Esophagus muscularis mucosa (tissue), 4 donors: ENCODE data around the gene FUT8. TPM values are rescaled to one million over a fixed set of nuclear protein-coding genes. Genes with fewer than 3 reads are reported as not detected.

Experiments used
- DNase-seq: peaks from one replicate; pipeline ENCODE4 v3.0.0-alpha.2; 2017; ENCODE audit errors: extremely low spot score
- H3K27ac ChIP-seq, 4 donors: fragments of 200-600 bp; sonication (generic); replicated peaks in 1 of 4; 1 replicate in 3 of 4; 2 replicates in 1 of 4; pipeline ENCODE4 v1.5.1; 2016 to 2019; ENCODE audit warnings: mild to moderate bottlenecking in 1 of 4
- H3K27me3 ChIP-seq, 4 donors: fragments of 200-600 bp; sonication (generic); one replicate each; pipeline versions ENCODE4 v1.5.1 to v1.6.0; 2016 to 2019
- H3K36me3 ChIP-seq, 4 donors: fragments of 200-600 bp; sonication (generic); one replicate each; pipeline ENCODE4 v1.5.1; 2016 to 2019
- H3K4me1 ChIP-seq, 4 donors: fragments of 200-600 bp; sonication (generic); one replicate each; pipeline ENCODE4 v1.5.1; 2016 to 2019
- H3K4me3 ChIP-seq, 4 donors: fragments of 200-600 bp; sonication (generic); 1 replicate in 2 of 4; 2 replicates in 2 of 4; pipeline ENCODE4 v1.5.1; 2016 to 2019; ENCODE audit warnings: mild to moderate bottlenecking in 4 of 4, moderate library complexity in 1 of 4
- H3K9me3 ChIP-seq, 4 donors: fragments of 200-600 bp; sonication (generic); 1 replicate in 3 of 4; 2 replicates in 1 of 4; pipeline ENCODE4 v1.5.1; 2016 to 2019
- EP300 ChIP-seq: sonication (generic); formaldehyde crosslinking; IDR thresholded peaks from one replicate; pipeline ENCODE4 v1.6.1; 2017; ENCODE audit warnings: antibody characterized with exemption
- POLR2A ChIP-seq: fragments of 450-650 bp; IDR thresholded peaks from one replicate; pipeline ENCODE4 v1.6.1; 2017; ENCODE audit warnings: antibody characterized with exemption, moderate library complexity, mild to moderate bottlenecking, low read depth
- POLR2AphosphoS5 ChIP-seq, 2 donors: sonication (generic); formaldehyde crosslinking; IDR thresholded peaks; one replicate each; pipeline ENCODE4 v1.6.1; 2017; ENCODE audit warnings: antibody characterized with exemption in 2 of 2
- WGBS: methylation state at CpG from one replicate; pipeline ENCODE4 v1.1.5; 2018; 5-methylcytosine and 5-hydroxymethylcytosine counted together
- intact Hi-C: fragments of 100-400 bp; cut with DNase I; formaldehyde crosslinking; loops from one replicate; pipeline ENCODE4 v1.15.1; 2023
- total RNA-seq, 4 donors: library from RNA; depleted of rRNA; stranded (reverse); fragments of >200 nt; gene quantifications; one replicate each; pipeline versions ENCODE4 v1.1.0 to v1.2.1, GENCODE V29; 2016
- TF ChIP-seq, protein P1 (sequence below), 3 experiments: fragments of 200-600 bp in 2 of 3; fragments of 450-650 bp in 1 of 3; sonication (generic) in 2 of 3; IDR thresholded peaks; one replicate each; pipeline ENCODE4 v1.5.1; 2017 to 2019; ENCODE audit warnings: antibody characterized with exemption in 3 of 3, mild to moderate bottlenecking in 2 of 3, moderate library complexity in 1 of 3

Gene FUT8
- total RNA-seq, 4 donors from 2014 or later, result 12.8 to 22.2 (median 20.1) TPM

DNA sequence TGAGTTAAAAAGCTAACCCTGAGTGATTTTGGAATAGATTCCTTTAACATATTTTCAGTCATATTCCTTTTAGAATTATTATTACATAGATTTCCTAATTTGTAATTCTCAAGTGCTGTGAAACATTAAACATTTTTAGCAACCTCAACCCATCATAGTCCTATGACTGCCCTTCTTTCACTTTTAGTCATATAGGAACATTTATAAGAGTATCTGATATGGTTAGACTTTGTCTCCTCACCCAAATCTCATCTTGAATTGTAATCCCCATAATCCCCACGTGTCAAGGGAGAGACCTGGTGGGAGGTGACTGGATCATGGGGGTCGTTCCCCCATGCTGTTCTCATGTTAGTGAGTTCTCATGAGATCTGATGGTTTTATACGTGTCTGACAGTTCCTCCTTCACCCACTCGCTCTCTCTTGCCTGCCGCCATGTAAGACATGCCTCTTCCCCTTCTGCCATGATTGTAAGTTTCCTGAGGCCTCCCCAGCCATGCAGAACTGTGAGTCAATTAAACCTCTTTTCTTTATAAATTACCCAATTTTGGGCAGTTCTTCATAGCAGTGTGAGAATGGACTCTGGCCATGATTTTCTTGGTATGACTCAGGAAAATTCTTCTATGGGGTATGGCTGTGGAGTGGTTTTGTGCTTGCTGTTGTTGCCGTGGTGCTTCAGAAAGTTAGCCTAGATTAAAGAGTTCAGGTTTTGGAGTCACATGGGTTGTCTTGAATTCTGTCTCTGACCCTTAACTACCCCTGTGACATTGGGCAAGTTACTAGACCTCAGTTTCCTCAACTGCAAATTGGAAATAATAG lies 83.9 kb downstream of the FUT8 start:
- no peak overlapping the region for H3K4me3 ChIP-seq
- no peaks in the 10 kb centered on the region for H3K9me3 ChIP-seq
- DNase-seq, result no peak
- no peak for TF ChIP-seq POLR2A
- TF ChIP-seq, protein P1, sequence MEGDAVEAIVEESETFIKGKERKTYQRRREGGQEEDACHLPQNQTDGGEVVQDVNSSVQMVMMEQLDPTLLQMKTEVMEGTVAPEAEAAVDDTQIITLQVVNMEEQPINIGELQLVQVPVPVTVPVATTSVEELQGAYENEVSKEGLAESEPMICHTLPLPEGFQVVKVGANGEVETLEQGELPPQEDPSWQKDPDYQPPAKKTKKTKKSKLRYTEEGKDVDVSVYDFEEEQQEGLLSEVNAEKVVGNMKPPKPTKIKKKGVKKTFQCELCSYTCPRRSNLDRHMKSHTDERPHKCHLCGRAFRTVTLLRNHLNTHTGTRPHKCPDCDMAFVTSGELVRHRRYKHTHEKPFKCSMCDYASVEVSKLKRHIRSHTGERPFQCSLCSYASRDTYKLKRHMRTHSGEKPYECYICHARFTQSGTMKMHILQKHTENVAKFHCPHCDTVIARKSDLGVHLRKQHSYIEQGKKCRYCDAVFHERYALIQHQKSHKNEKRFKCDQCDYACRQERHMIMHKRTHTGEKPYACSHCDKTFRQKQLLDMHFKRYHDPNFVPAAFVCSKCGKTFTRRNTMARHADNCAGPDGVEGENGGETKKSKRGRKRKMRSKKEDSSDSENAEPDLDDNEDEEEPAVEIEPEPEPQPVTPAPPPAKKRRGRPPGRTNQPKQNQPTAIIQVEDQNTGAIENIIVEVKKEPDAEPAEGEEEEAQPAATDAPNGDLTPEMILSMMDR (IDR thresholded peaks at IDR 0.05), result no peak
- TF ChIP-seq POLR2AphosphoS5 (IDR thresholded peaks at IDR 0.05), result no peak
- no peak for TF ChIP-seq EP300
- H3K4me1 ChIP-seq, result peaks cover 0 to 24% (median 7%) of the 10 kb centered on the region in 4 donors
- intact Hi-C loops, result no loop called here
- no peak overlapping the region for H3K27ac ChIP-seq
- no peaks in the 10 kb centered on the region for H3K27me3 ChIP-seq
- 96% methylated on average over 6 of the region's 6 CpGs for whole genome bisulfite sequencing
- H3K36me3 ChIP-seq, result no peaks in the 10 kb centered on the region

DNA sequence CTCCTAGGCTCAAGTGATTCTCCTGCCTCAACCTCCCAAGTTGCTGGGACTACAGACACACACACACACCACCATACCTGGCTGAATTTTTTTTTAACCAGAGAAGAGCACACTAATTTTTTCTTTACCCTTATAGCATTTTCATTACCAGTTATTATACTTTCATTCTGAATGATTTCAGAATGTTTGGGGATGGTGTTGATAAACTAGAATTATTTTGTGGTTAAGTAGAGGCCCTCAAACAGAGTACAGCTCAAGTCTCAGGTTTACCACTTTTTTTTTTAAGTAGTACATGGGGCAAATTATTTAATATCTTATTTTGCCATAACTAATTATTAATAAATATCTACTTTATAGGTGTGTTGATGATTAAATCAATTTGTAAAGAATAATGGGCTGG lies 86.6 kb downstream of the FUT8 start:
- intact Hi-C loops, result no loop called here

GRCh38 chr14:65500075-65500474 lies 87.5 kb downstream of the FUT8 start:
- WGBS, result 76% methylated on average over 4 of the region's 4 CpGs
- no peak for DNase-seq

More for the DNA sequence above, 86.6 kb downstream of the FUT8 start:
- no peak for DNase-seq
- H3K4me3 ChIP-seq, result no peak overlapping the region
- no peaks in the 10 kb centered on the region for H3K36me3 ChIP-seq
- no peak overlapping the region for H3K27ac ChIP-seq
- peaks cover 6 to 37% (median 16%) of the 10 kb centered on the region in 4 donors for H3K4me1 ChIP-seq
- TF ChIP-seq POLR2AphosphoS5 (IDR thresholded peaks at IDR 0.05), result no peak
- TF ChIP-seq POLR2A, result no peak
- TF ChIP-seq EP300, result no peak
- TF ChIP-seq, protein P1 (IDR thresholded peaks at IDR 0.05), result no peak
- no peaks in the 10 kb centered on the region for H3K9me3 ChIP-seq
- no peaks in the 10 kb centered on the region for H3K27me3 ChIP-seq

DNA sequence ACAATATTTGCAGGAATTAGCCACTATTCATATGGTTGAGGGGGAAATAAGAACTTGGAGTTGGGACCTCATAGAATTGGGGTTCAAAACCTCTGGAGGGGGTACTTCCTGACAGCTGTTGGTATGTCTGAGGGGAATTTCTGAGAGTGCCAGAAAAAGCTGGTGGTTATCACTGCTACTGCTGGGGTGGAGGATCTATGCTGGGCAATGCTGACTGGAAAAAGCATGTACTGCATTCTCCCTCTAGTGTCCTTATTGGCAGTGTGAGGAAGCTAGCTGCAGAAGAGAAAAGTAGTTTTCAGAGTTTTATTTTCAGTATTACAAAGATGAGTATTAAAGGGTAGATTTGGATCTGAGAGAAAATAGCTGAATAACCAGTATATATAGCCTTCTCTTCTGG lies 88.8 kb downstream of the FUT8 start:
- intact Hi-C loops, result no loop called here
- Histone ChIP-seq H3K27me3 (no peaks in the 10 kb centered on the region), H3K27ac (no peak overlapping the region), H3K4me3 (no peak overlapping the region), H3K4me1 (peaks cover 6 to 37% (median 16%) of the 10 kb centered on the region in 4 donors), H3K36me3 (no peaks in the 10 kb centered on the region), H3K9me3 (no peaks in the 10 kb centered on the region)
- DNase-seq, result no peak
- TF ChIP-seq POLR2AphosphoS5 (IDR thresholded peaks at IDR 0.05) (no peak), EP300 (no peak), POLR2A (no peak)
- TF ChIP-seq, protein P1 (IDR thresholded peaks at IDR 0.05), result no peak

More at GRCh38 chr14:65500075-65500474, 87.5 kb downstream of the FUT8 start:
- no peak overlapping the region for H3K4me3 ChIP-seq
- TF ChIP-seq POLR2AphosphoS5 (IDR thresholded peaks at IDR 0.05) (no peak), EP300 (no peak), POLR2A (no peak)
- TF ChIP-seq, protein P1 (IDR thresholded peaks at IDR 0.05), result no peak
- H3K9me3 ChIP-seq, result no peaks in the 10 kb centered on the region
- no peaks in the 10 kb centered on the region for H3K36me3 ChIP-seq
- no peaks in the 10 kb centered on the region for H3K27me3 ChIP-seq
- intact Hi-C loops, result no loop called here
- no peak overlapping the region for H3K27ac ChIP-seq
- H3K4me1 ChIP-seq, result peaks cover 6 to 37% (median 16%) of the 10 kb centered on the region in 4 donors
